ENCODE results near the gene PLK5.

DNA sequence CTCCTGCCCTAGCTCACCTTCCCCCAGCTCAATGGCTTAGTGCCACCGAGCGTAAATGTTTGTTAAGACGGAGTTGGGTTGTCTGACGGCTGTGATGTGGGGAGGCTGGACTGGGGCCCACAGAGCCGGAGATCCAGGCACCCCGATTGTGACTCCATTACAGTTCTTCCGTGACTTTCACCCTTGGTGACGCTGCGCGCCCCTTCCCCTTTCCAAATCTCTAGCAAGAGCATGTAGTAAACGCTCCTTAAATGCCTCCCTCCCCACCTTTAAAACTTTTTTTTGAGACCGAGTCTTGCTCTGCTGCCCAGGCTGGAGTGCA is 32.1 kb upstream of the PLK5 start:
- TF ChIP-seq, protein P1, sequence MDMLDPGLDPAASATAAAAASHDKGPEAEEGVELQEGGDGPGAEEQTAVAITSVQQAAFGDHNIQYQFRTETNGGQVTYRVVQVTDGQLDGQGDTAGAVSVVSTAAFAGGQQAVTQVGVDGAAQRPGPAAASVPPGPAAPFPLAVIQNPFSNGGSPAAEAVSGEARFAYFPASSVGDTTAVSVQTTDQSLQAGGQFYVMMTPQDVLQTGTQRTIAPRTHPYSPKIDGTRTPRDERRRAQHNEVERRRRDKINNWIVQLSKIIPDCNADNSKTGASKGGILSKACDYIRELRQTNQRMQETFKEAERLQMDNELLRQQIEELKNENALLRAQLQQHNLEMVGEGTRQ (CRISPR knock-in tag; IDR thresholded peaks at IDR 0.05) = no peak
- TF ChIP-seq, protein P2, sequence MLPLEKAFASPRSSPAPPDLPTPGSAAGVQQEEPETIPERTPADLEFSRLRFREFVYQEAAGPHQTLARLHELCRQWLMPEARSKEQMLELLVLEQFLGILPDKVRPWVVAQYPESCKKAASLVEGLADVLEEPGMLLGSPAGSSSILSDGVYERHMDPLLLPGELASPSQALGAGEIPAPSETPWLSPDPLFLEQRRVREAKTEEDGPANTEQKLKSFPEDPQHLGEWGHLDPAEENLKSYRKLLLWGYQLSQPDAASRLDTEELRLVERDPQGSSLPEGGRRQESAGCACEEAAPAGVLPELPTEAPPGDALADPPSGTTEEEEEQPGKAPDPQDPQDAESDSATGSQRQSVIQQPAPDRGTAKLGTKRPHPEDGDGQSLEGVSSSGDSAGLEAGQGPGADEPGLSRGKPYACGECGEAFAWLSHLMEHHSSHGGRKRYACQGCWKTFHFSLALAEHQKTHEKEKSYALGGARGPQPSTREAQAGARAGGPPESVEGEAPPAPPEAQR (CRISPR knock-in tag; IDR thresholded peaks at IDR 0.05) = no peak
- TF ChIP-seq, protein P3, sequence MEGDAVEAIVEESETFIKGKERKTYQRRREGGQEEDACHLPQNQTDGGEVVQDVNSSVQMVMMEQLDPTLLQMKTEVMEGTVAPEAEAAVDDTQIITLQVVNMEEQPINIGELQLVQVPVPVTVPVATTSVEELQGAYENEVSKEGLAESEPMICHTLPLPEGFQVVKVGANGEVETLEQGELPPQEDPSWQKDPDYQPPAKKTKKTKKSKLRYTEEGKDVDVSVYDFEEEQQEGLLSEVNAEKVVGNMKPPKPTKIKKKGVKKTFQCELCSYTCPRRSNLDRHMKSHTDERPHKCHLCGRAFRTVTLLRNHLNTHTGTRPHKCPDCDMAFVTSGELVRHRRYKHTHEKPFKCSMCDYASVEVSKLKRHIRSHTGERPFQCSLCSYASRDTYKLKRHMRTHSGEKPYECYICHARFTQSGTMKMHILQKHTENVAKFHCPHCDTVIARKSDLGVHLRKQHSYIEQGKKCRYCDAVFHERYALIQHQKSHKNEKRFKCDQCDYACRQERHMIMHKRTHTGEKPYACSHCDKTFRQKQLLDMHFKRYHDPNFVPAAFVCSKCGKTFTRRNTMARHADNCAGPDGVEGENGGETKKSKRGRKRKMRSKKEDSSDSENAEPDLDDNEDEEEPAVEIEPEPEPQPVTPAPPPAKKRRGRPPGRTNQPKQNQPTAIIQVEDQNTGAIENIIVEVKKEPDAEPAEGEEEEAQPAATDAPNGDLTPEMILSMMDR (IDR thresholded peaks at IDR 0.05) = no peak
- TF ChIP-seq, protein P4, sequence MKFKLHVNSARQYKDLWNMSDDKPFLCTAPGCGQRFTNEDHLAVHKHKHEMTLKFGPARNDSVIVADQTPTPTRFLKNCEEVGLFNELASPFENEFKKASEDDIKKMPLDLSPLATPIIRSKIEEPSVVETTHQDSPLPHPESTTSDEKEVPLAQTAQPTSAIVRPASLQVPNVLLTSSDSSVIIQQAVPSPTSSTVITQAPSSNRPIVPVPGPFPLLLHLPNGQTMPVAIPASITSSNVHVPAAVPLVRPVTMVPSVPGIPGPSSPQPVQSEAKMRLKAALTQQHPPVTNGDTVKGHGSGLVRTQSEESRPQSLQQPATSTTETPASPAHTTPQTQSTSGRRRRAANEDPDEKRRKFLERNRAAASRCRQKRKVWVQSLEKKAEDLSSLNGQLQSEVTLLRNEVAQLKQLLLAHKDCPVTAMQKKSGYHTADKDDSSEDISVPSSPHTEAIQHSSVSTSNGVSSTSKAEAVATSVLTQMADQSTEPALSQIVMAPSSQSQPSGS (CRISPR knock-in tag; IDR thresholded peaks at IDR 0.05; ENCODE audit: borderline replicate concordance, low read depth) = no peak
- no peak for TF ChIP-seq SMAD4 (CRISPR knock-in tag; IDR thresholded peaks at IDR 0.05)
